ENCODE results near the gene IGSF21.

DNA sequence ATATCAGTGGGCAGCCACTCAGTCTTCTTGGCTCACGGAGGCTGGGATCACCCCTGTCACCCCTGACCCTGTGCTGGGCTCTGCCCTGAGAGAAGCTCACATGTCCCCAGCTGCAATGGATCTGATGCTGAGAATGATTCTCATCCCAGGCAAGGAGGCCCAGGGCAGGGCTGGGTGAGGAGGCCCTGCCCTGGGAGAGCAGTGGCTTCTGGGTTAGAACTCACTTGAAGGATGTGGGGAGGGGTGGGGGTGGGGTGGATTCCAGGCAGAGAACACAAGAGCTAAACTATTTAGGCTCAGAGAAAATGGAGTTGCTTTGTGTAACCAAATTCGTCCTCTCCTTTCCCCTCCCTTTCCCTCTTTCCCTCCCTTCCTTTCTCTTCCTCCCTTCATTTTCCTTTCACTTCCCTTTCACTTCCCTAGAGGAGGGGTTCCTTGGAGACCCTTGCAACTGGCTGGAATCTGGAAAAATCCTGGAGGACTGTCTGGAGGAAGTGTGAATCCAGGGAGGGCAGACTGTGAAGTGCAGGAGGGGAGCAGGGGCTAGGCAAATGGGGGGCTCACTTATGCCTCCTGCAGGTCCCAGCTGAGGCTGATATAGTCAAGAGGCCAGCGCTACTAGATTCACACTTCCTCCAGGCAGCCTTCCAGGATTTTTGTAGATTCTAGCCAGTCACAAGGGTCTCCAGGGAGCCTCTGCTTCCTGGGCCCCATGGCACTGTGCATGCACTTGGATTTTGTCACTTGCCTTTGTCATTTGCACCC lies 47.0 kb downstream of the IGSF21 start:
- TF ChIP-seq, protein P1, sequence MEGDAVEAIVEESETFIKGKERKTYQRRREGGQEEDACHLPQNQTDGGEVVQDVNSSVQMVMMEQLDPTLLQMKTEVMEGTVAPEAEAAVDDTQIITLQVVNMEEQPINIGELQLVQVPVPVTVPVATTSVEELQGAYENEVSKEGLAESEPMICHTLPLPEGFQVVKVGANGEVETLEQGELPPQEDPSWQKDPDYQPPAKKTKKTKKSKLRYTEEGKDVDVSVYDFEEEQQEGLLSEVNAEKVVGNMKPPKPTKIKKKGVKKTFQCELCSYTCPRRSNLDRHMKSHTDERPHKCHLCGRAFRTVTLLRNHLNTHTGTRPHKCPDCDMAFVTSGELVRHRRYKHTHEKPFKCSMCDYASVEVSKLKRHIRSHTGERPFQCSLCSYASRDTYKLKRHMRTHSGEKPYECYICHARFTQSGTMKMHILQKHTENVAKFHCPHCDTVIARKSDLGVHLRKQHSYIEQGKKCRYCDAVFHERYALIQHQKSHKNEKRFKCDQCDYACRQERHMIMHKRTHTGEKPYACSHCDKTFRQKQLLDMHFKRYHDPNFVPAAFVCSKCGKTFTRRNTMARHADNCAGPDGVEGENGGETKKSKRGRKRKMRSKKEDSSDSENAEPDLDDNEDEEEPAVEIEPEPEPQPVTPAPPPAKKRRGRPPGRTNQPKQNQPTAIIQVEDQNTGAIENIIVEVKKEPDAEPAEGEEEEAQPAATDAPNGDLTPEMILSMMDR (IDR thresholded peaks at IDR 0.05): no peak
- no peak for TF ChIP-seq POLR2A (IDR thresholded peaks at IDR 0.05)
